Stomach (tissue), 9 donors: Measurements from ENCODE around the gene CEBPB. TPM values are rescaled to one million over a fixed set of nuclear protein-coding genes. Genes with fewer than 3 reads are reported as not detected.

ENCODE experiments used
- DNase-seq, 2 donors: peaks; one replicate each; pipeline versions ENCODE4 v3.0.0 to v3.0.0-alpha.2; 2013 to 2019
- H3K27ac ChIP-seq, 5 donors: fragments of 200-600 bp in 4 of 5; sonication (generic) in 4 of 5; one replicate each; pipeline ENCODE4 v1.5.1; 2013 to 2019; ENCODE audit warnings: mild to moderate bottlenecking in 1 of 5, moderate library complexity in 1 of 5
- H3K27me3 ChIP-seq, 3 donors: fragments of 200-600 bp; sonication (generic); one replicate each; pipeline ENCODE4 v1.5.1; 2017 to 2019; ENCODE audit warnings: mixed run types in 1 of 3
- H3K36me3 ChIP-seq, 4 donors: fragments of 200-600 bp; sonication (generic); 1 replicate in 3 of 4; 2 replicates in 1 of 4; pipeline ENCODE4 v1.5.1; 2016 to 2019
- H3K4me1 ChIP-seq, 4 donors: fragments of 200-600 bp; sonication (generic); one replicate each; pipeline ENCODE4 v1.5.1; 2016 to 2019
- H3K4me3 ChIP-seq, 4 donors: fragments of 200-600 bp; sonication (generic) in 3 of 4; one replicate each; pipeline ENCODE4 v1.5.1; 2016 to 2019; ENCODE audit warnings: mild to moderate bottlenecking in 1 of 4
- H3K9me3 ChIP-seq, 4 donors: fragments of 200-600 bp; sonication (generic); one replicate each; pipeline ENCODE4 v1.5.1; 2016 to 2019
- CTCF ChIP-seq, 7 experiments: fragments of 450-650 bp in 4 of 7; fragments of 200-600 bp in 3 of 7; sonication (generic) in 3 of 7; IDR thresholded peaks; one replicate each; pipeline ENCODE4 v1.5.1; 2016 to 2019; ENCODE audit warnings: antibody characterized with exemption in 7 of 7, control low read depth in 2 of 7, mild to moderate bottlenecking in 1 of 7
- EP300 ChIP-seq: sonication (generic); formaldehyde crosslinking; IDR thresholded peaks from one replicate; pipeline ENCODE4 v1.6.1; 2017; ENCODE audit warnings: antibody characterized with exemption
- POLR2A ChIP-seq, 4 donors: fragments of 450-650 bp; IDR thresholded peaks; one replicate each; pipeline ENCODE4 v1.6.1; 2016; ENCODE audit warnings: antibody characterized with exemption in 4 of 4, control low read depth in 2 of 4, mild to moderate bottlenecking in 1 of 4, moderate library complexity in 1 of 4
- POLR2AphosphoS5 ChIP-seq, 3 donors: sonication (generic); formaldehyde crosslinking; IDR thresholded peaks; one replicate each; pipeline ENCODE4 v1.6.1; 2016; ENCODE audit warnings: antibody characterized with exemption in 3 of 3
- WGBS, 5 donors: extraction: QIAGEN DNeasy Blood & Tissue Kit in 3 of 5; methylation state at CpG; one replicate each; pipeline versions ENCODE4 v1.1.5 to v1.1.7; 2013 to 2018; 5-methylcytosine and 5-hydroxymethylcytosine counted together
- intact Hi-C: fragments of 100-400 bp; cut with DNase I; formaldehyde crosslinking; loops from one replicate; pipeline ENCODE4 v1.15.1; 2023; ENCODE audit warnings: low total_unique reads
- polyA plus RNA-seq, 3 donors: library from polyadenylated mRNA; stranded (reverse); fragments of 200-250 nt; gene quantifications; one replicate each; pipeline ENCODE4 v1.2.3, GENCODE V29; 2013
- total RNA-seq, 5 donors: library from RNA; depleted of rRNA; stranded (reverse); fragments of >200 nt; gene quantifications; one replicate each; pipeline versions ENCODE4 v1.1.0 to v1.2.3, GENCODE V29; 2014 to 2016
- donor health status: healthy with polysubstance abuse.
- donor health status: Bipolar disorder and iron deficiency.
- donor health status: healthy.

Gene CEBPB
- total and polyA plus RNA-seq, 8 donors: 21.1 to 200 (median 36.5) TPM

- TF ChIP-seq POLR2AphosphoS5 (IDR thresholded peaks at IDR 0.05): no peak
- no peak for TF ChIP-seq CTCF (IDR thresholded peaks at IDR 0.05)
- 25 to 76% (median 28%) methylated on average over 5 to 29 of the region's 29 CpGs for WGBS, 5 donors
- peak; percentile 70 to 78 for DNase-seq
Measured at GRCh38 chr20:50189681-50190250, 864 bp upstream of the CEBPB start.

GRCh38 chr20:50191065-50191543, 474 bp downstream of the CEBPB start:
- TF ChIP-seq POLR2A (IDR thresholded peaks at IDR 0.05) (no peak), POLR2AphosphoS5 (IDR thresholded peaks at IDR 0.05) (no peak), EP300 (no peak), CTCF (IDR thresholded peaks at IDR 0.05) (no peak)
- Histone ChIP-seq H3K4me1 (peaks cover 24 to 64% (median 47%) of the 10 kb centered on the region in 4 donors), H3K4me3 (peak overlapping the region; percentile 90 to 97 (median 92)), H3K9me3 (no peaks in the 10 kb centered on the region), H3K27me3 (no peaks in the 10 kb centered on the region), H3K27ac (peak overlapping the region; percentile 97 to 99 (median 99)), H3K36me3 (peaks cover 9 to 26% (median 15%) of the 10 kb centered on the region in 4 donors)
- WGBS, 5 donors: 0 to 2% (median 0%) methylated on average over 20 to 69 of the region's 69 CpGs; no CpG with 5 or more reads in 1 of the 5 donors
- intact Hi-C loops: no loop called here
- peak; percentile 71 to 82 for DNase-seq

More at GRCh38 chr20:50189681-50190250, 864 bp upstream of the CEBPB start:
- peak overlapping the region; percentile 90 to 97 (median 92) for H3K4me3 ChIP-seq
- H3K4me1 ChIP-seq: peaks cover 24 to 52% (median 44%) of the 10 kb centered on the region in 4 donors
- peaks cover 9 to 20% (median 15%) of the 10 kb centered on the region in 4 donors for H3K36me3 ChIP-seq
- peak overlapping the region; percentile 97 to 99 (median 99) for H3K27ac ChIP-seq
- no peaks in the 10 kb centered on the region for H3K9me3 ChIP-seq
- intact Hi-C loops: loop anchor here (5.0 kb wide), 1 partner anchor 388 kb away; no protein-coding TSS in a partner anchor
- no peaks in the 10 kb centered on the region for H3K27me3 ChIP-seq

DNA sequence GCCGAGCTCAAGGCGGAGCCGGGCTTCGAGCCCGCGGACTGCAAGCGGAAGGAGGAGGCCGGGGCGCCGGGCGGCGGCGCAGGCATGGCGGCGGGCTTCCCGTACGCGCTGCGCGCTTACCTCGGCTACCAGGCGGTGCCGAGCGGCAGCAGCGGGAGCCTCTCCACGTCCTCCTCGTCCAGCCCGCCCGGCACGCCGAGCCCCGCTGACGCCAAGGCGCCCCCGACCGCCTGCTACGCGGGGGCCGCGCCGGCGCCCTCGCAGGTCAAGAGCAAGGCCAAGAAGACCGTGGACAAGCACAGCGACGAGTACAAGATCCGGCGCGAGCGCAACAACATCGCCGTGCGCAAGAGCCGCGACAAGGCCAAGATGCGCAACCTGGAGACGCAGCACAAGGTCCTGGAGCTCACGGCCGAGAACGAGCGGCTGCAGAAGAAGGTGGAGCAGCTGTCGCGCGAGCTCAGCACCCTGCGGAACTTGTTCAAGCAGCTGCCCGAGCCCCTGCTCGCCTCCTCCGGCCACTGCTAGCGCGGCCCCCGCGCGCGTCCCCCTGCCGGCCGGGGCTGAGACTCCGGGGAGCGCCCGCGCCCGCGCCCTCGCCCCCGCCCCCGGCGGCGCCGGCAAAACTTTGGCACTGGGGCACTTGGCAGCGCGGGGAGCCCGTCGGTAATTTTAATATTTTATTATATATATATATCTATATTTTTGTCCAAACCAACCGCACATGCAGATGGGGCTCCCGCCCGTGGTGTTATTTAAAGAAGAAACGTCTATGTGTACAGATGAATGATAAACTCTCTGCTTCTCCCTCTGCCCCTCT, 1.1 kb downstream of the CEBPB start:
- Histone ChIP-seq H3K4me3 (peak overlapping the region; percentile 90 to 97 (median 92)), H3K9me3 (no peaks in the 10 kb centered on the region), H3K4me1 (peaks cover 24 to 60% (median 43%) of the 10 kb centered on the region in 4 donors), H3K36me3 (peaks cover 9 to 31% (median 15%) of the 10 kb centered on the region in 4 donors), H3K27me3 (no peaks in the 10 kb centered on the region), H3K27ac (peak overlapping the region; percentile 97 to 99 (median 99))
- 0 to 1% (median 0%) methylated on average over 18 to 96 of the region's 96 CpGs for WGBS, 5 donors
- intact Hi-C loops: no loop called here
- TF ChIP-seq POLR2AphosphoS5 (IDR thresholded peaks at IDR 0.05) (peak in 2 of 3 donors; percentile 48 to 65), CTCF (IDR thresholded peaks at IDR 0.05) (peak in 2 of 7 experiments; percentile 30 to 56), POLR2A (IDR thresholded peaks at IDR 0.05) (no peak), EP300 (no peak)
- peak; percentile 47 to 86 for DNase-seq
